H9 (cell line): ENCODE data around the gene ZNF175. TPM values are rescaled to one million over a fixed set of nuclear protein-coding genes. Genes with fewer than 3 reads are reported as not detected.

Source experiments
- DNase-seq: peaks from one replicate; pipeline ENCODE4 v3.0.0-alpha.2; 2017
- H2AFZ ChIP-seq: one replicate; pipeline ENCODE4 v1.6.1; 2013; ENCODE audit warnings: mild to moderate bottlenecking, low read length, control low read depth, moderate library complexity
- H2AK5ac ChIP-seq: 2 replicates; pipeline ENCODE4 v1.6.1; 2013; ENCODE audit warnings: low read length, control low read depth, mixed read lengths; ENCODE audit not compliant: insufficient read length
- H2BK120ac ChIP-seq: one replicate; pipeline ENCODE4 v1.6.1; 2013; ENCODE audit warnings: low read depth, mild to moderate bottlenecking, low read length, control low read depth, inconsistent platforms; ENCODE audit not compliant: poor library complexity, severe bottlenecking
- H2BK12ac ChIP-seq: 2 replicates; pipeline ENCODE4 v1.6.1; 2013; ENCODE audit warnings: low read length, control low read depth, mixed read lengths, low read depth; ENCODE audit not compliant: insufficient read length
- H2BK15ac ChIP-seq: 2 replicates; pipeline ENCODE4 v1.6.1; 2013; ENCODE audit warnings: low read depth, low read length, control low read depth
- H2BK20ac ChIP-seq: one replicate; pipeline ENCODE4 v1.6.1; 2013; ENCODE audit warnings: low read depth, mild to moderate bottlenecking, low read length, control low read depth, inconsistent platforms; ENCODE audit not compliant: poor library complexity, severe bottlenecking
- H2BK5ac ChIP-seq: 2 replicates; pipeline ENCODE4 v1.6.1; 2013; ENCODE audit warnings: low read length, control low read depth, mixed read lengths; ENCODE audit not compliant: insufficient read length
- H3K14ac ChIP-seq: 2 replicates; pipeline ENCODE4 v1.6.1; 2013; ENCODE audit warnings: low read length, control low read depth; ENCODE audit not compliant: insufficient read depth
- H3K18ac ChIP-seq: 2 replicates; pipeline ENCODE4 v1.6.1; 2013; ENCODE audit warnings: low read depth, mild to moderate bottlenecking, mixed read lengths, low read length, control low read depth; ENCODE audit not compliant: insufficient read length
- H3K23ac ChIP-seq: 2 replicates; pipeline ENCODE4 v1.6.1; 2013; ENCODE audit warnings: low read length, control low read depth, mixed read lengths, low read depth; ENCODE audit not compliant: insufficient read length
- H3K23me2 ChIP-seq: 2 replicates; pipeline ENCODE4 v1.6.1; 2013; ENCODE audit warnings: low read depth, mild to moderate bottlenecking, mixed read lengths, low read length, control low read depth; ENCODE audit not compliant: insufficient read length, poor library complexity, severe bottlenecking
- H3K27ac ChIP-seq: 2 replicates; pipeline ENCODE4 v1.5.1; 2013; ENCODE audit warnings: low read length, control low read depth, mixed read lengths, low read depth; ENCODE audit not compliant: insufficient read length
- H3K27me3 ChIP-seq: 2 replicates; pipeline ENCODE4 v1.6.1; 2013; ENCODE audit warnings: low read length, control low read depth, inconsistent platforms; ENCODE audit not compliant: insufficient read depth
- H3K4ac ChIP-seq: 2 replicates; pipeline ENCODE4 v1.6.1; 2013; ENCODE audit warnings: low read depth, mild to moderate bottlenecking, control low read depth, inconsistent platforms, low read length, moderate library complexity
- H3K4me1 ChIP-seq: 2 replicates; pipeline ENCODE4 v1.6.1; 2013; ENCODE audit warnings: low read length, control low read depth, inconsistent platforms; ENCODE audit not compliant: insufficient read depth
- H3K4me2 ChIP-seq: 2 replicates; pipeline ENCODE4 v1.6.1; 2013; ENCODE audit warnings: low read length, control low read depth, mixed read lengths; ENCODE audit not compliant: insufficient read length, insufficient read depth
- H3K56ac ChIP-seq: 2 replicates; pipeline ENCODE4 v1.6.1; 2013; ENCODE audit warnings: low read depth, mild to moderate bottlenecking, mixed read lengths, low read length, control low read depth; ENCODE audit not compliant: insufficient read length
- H3K79me1 ChIP-seq: 2 replicates; pipeline ENCODE4 v1.6.1; 2013; ENCODE audit warnings: low read depth, mild to moderate bottlenecking, moderate library complexity, low read length, control low read depth, inconsistent platforms; ENCODE audit not compliant: insufficient read depth, poor library complexity, severe bottlenecking
- H3K79me2 ChIP-seq: 2 replicates; pipeline ENCODE4 v1.6.1; 2013; ENCODE audit warnings: low read length, control low read depth, inconsistent platforms; ENCODE audit not compliant: insufficient read depth
- H3K9ac ChIP-seq: 2 replicates; pipeline ENCODE4 v1.6.1; 2013; ENCODE audit warnings: low read length, control low read depth, mixed read lengths; ENCODE audit not compliant: insufficient read length; ENCODE audit errors: extremely low read depth
- H3K9me3 ChIP-seq: one replicate; pipeline ENCODE4 v1.6.1; 2013; ENCODE audit warnings: low read depth, low read length, inconsistent platforms; ENCODE audit not compliant: control insufficient read depth
- H3T11ph ChIP-seq: one replicate; pipeline ENCODE4 v1.6.1; 2013; ENCODE audit warnings: mild to moderate bottlenecking, low read length, control low read depth, inconsistent platforms
- H4K20me1 ChIP-seq: one replicate; pipeline ENCODE4 v1.6.1; 2013; ENCODE audit not compliant: control insufficient read depth, insufficient read length, insufficient read depth
- H4K5ac ChIP-seq: 2 replicates; pipeline ENCODE4 v1.6.1; 2013; ENCODE audit warnings: low read depth, mild to moderate bottlenecking, mixed read lengths, low read length, control low read depth; ENCODE audit not compliant: insufficient read length
- H4K8ac ChIP-seq: replicated peaks from 2 replicates; pipeline ENCODE4 v1.6.1; 2013; ENCODE audit warnings: low read length, control low read depth, mixed read lengths, low read depth; ENCODE audit not compliant: insufficient read length
- H4K91ac ChIP-seq: 2 replicates; pipeline ENCODE4 v1.6.1; 2013; ENCODE audit warnings: low read depth, mild to moderate bottlenecking, moderate library complexity, mixed read lengths, low read length, control low read depth; ENCODE audit not compliant: insufficient read length
- H3K27ac Mint-ChIP-seq, 3 experiments: 2 replicates in 2 of 3; 3 replicates in 1 of 3; pipeline ENCODE4 v1.8.0; 2020 to 2021; ENCODE audit warnings: mixed read lengths in 3 of 3, mild to moderate bottlenecking in 1 of 3, moderate library complexity in 1 of 3
- H3K27me3 Mint-ChIP-seq: 2 replicates; pipeline ENCODE4 v1.8.0; 2021; ENCODE audit warnings: low read depth, mild to moderate bottlenecking, moderate library complexity, mixed read lengths
- H3K36me3 Mint-ChIP-seq, 3 experiments: 2 replicates in 2 of 3; 3 replicates in 1 of 3; pipeline ENCODE4 v1.8.0; 2020 to 2021; ENCODE audit warnings: low read depth in 3 of 3, mixed read lengths in 3 of 3; ENCODE audit not compliant: insufficient read depth in 1 of 3
- H3K4me1 Mint-ChIP-seq, 2 experiments: 2 replicates each; pipeline ENCODE4 v1.8.0; 2020; ENCODE audit warnings: mixed read lengths in 2 of 2
- H3K4me3 Mint-ChIP-seq, 2 experiments: 2 replicates in 1 of 2; 3 replicates in 1 of 2; pipeline ENCODE4 v1.8.0; 2020 to 2021; ENCODE audit warnings: mild to moderate bottlenecking in 2 of 2, mixed read lengths in 2 of 2, moderate library complexity in 1 of 2
- H3K9me3 Mint-ChIP-seq, 2 experiments: 2 replicates in 1 of 2; 3 replicates in 1 of 2; pipeline ENCODE4 v1.8.0; 2020; ENCODE audit warnings: mild to moderate bottlenecking in 2 of 2, mixed read lengths in 2 of 2, moderate library complexity in 1 of 2
- CTCF ChIP-seq: fragments of 200-600 bp; sonication (generic); conservative IDR thresholded peaks from 3 replicates; pipeline ENCODE4 v1.8.0; 2021; ENCODE audit warnings: antibody characterized with exemption, mild to moderate bottlenecking
- WGBS: extraction: QIAGEN DNeasy Blood & Tissue Kit; methylation state at CpG from one replicate; pipeline ENCODE4 v1.1.7; 2013; ENCODE audit warnings: missing lambda C conversion rate, low lambda C conversion rate, mixed read lengths; ENCODE audit not compliant: insufficient read length; ENCODE audit errors: extremely low coverage; 5-methylcytosine and 5-hydroxymethylcytosine counted together
- total RNA-seq: library from RNA; stranded (reverse); gene quantifications from 2 replicates; pipeline ENCODE4 v1.2.1, GENCODE V29; 2021

Gene ZNF175
- total RNA-seq, 1 experiment from 2014 or later = 10.7 TPM

DNA sequence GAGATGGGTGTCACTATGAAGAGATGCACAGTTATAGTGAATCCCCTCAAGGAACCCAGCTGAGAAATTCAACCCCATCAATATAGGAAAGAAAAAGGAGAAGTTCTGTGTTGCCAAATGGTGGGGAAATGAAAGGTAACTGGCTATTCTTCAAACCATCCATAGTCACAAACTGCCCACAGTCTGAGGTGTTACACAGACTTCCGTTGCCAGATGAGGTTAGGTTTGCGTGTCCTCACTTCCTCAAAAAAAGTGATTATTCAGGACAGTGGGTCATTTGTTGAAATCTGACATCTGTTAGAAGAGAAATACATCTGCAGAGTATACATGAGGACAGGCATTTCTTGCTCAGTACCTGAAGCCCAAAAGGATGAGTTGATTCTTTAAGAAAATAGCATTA is 50.1 kb downstream of the ZNF175 start:
- peaks cover 59 to 88% of the 10 kb centered on the region in 2 experiments for H3K9me3 Mint-ChIP-seq

More for the DNA sequence above, 50.1 kb downstream of the ZNF175 start:
- no peak overlapping the region for H4K91ac ChIP-seq
- no peak overlapping the region for H3K14ac ChIP-seq
- Mint-ChIP-seq H3K4me3 (no peak overlapping the region), H3K27ac (no peak overlapping the region), H3K36me3 (peaks cover 0 to 7% (median 0%) of the 10 kb centered on the region in 3 experiments; a peak in 3 of 7 replicates), H3K4me1 (no peaks in the 10 kb centered on the region), H3K27me3 (peaks cover 16% of the 10 kb centered on the region)
- H4K8ac ChIP-seq = no peak overlapping the region
- no peak for TF ChIP-seq CTCF
- no peaks in the 10 kb centered on the region for H3K79me2 ChIP-seq
- no peaks in the 10 kb centered on the region for H3K27me3 ChIP-seq
- H3K4me1 ChIP-seq = no peaks in the 10 kb centered on the region
- no peak overlapping the region for H3K4ac ChIP-seq
- no peak overlapping the region for H3K9ac ChIP-seq
- no peaks in the 10 kb centered on the region for H3K79me1 ChIP-seq
- no peak overlapping the region for H2AFZ ChIP-seq
- no peak overlapping the region for H3K23ac ChIP-seq
- no peak overlapping the region for H4K5ac ChIP-seq
- no peak overlapping the region for H2BK5ac ChIP-seq
- H2BK15ac ChIP-seq = no peak overlapping the region
- H3K23me2 ChIP-seq = no peaks in the 10 kb centered on the region
- WGBS = no CpG with 5 or more reads among the region's 2 CpGs
- H4K20me1 ChIP-seq = no peaks in the 10 kb centered on the region
- no peak overlapping the region for H2BK120ac ChIP-seq
- no peaks in the 10 kb centered on the region for H3K9me3 ChIP-seq
- H2AK5ac ChIP-seq = no peak overlapping the region
- H3K27ac ChIP-seq = no peak overlapping the region
- no peak overlapping the region for H3K56ac ChIP-seq
- no peak for DNase-seq
- no peak overlapping the region for H2BK20ac ChIP-seq
- no peak overlapping the region for H3K18ac ChIP-seq
- H2BK12ac ChIP-seq = no peak overlapping the region
- no peak overlapping the region for H3T11ph ChIP-seq
- no peak overlapping the region for H3K4me2 ChIP-seq
